ENCODE measurements around the gene CYP21A2.

DNA sequence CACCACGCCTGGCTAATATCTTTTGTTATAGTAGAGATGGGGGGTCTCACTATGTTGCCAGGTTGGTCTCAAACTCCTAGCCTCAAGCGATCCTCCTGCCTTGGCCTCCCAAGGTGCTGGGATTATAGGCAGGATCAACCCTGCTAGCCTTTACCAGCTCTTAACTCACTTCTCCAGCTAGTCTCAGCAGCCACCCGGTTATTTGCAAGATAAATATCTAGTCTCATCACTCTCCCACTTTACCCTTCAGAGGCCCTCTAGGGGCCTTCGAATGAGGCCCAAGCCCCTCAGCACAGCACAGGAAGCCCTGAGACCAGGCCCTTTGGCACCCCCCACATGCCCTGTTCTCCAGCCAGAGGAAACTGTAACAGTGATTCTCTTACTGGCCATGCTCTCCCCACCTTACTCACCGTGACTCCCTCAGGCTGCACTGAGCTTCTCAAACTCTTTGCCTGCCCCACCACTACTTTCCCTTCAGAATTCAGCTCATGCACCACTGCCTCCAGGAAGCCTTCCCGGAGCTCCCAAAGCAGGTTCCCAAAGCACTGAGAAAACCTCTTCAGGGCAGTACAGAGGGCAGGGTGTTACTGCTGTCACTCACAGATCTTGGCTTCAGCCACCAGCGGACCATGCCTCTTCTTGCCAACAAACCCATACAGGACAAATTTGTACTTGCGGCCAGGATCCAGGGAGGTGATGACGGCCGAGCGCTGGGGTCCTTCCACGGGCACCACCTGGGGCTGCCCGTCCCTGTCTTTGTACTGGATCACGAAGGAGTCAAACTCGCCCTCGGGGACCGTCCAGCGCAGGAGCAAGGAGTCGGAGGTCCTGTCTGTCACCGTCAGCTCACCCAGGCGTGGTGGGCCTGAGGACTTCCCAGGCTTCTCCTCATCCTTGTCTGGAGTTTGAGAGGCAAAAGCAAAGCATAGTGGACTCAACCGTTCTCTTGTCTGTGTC lies 45.9 kb downstream of the CYP21A2 start:
- TF ChIP-seq EZH2 (IDR thresholded peaks at IDR 0.05; ENCODE audit: borderline replicate concordance, insufficient read depth, low read depth, low read length, poor library complexity, severe bottlenecking) = no peak
- TF ChIP-seq, protein P1, sequence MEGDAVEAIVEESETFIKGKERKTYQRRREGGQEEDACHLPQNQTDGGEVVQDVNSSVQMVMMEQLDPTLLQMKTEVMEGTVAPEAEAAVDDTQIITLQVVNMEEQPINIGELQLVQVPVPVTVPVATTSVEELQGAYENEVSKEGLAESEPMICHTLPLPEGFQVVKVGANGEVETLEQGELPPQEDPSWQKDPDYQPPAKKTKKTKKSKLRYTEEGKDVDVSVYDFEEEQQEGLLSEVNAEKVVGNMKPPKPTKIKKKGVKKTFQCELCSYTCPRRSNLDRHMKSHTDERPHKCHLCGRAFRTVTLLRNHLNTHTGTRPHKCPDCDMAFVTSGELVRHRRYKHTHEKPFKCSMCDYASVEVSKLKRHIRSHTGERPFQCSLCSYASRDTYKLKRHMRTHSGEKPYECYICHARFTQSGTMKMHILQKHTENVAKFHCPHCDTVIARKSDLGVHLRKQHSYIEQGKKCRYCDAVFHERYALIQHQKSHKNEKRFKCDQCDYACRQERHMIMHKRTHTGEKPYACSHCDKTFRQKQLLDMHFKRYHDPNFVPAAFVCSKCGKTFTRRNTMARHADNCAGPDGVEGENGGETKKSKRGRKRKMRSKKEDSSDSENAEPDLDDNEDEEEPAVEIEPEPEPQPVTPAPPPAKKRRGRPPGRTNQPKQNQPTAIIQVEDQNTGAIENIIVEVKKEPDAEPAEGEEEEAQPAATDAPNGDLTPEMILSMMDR (IDR thresholded peaks at IDR 0.05) = no peak

Measured in B cell (primary cell).